HCT116 (cell line): ENCODE data around the gene ABCC1.

ENCODE experiments used
- ATF3 ChIP-seq: IDR thresholded peaks from 2 replicates; pipeline ENCODE4 v1.6.1; 2012
- EZH2 ChIP-seq: fragments of 200-600 bp; sonication (generic); IDR thresholded peaks from 2 replicates; pipeline ENCODE4 v1.6.1; 2017; ENCODE audit warnings: antibody characterized with exemption, mixed run types
- POLR2A ChIP-seq: IDR thresholded peaks from 2 replicates; pipeline ENCODE4 v1.7.0; 2011; ENCODE audit warnings: borderline replicate concordance; ENCODE audit not compliant: insufficient read depth, insufficient read length; ENCODE audit errors: extremely low read depth
- POLR2AphosphoS5 ChIP-seq: IDR thresholded peaks from 2 replicates; pipeline ENCODE4 v1.6.1; 2011; ENCODE audit warnings: mild to moderate bottlenecking, low read depth, low read length, moderate library complexity
- REST ChIP-seq: IDR thresholded peaks from 2 replicates; pipeline ENCODE4 v1.6.1; 2012; ENCODE audit warnings: low read depth
- SIN3A ChIP-seq: IDR thresholded peaks from 2 replicates; pipeline ENCODE4 v1.6.1; 2012; ENCODE audit warnings: low read depth
- YY1 ChIP-seq: IDR thresholded peaks from 2 replicates; pipeline ENCODE4 v1.6.1; 2011; ENCODE audit warnings: low read length, low read depth, moderate library complexity, mild to moderate bottlenecking; ENCODE audit not compliant: insufficient replicate concordance; ENCODE audit errors: extremely low read depth
- TF ChIP-seq, protein P1 (sequence below), 3 experiments: fragments of 200-600 bp in 1 of 3; sonication (generic) in 1 of 3; IDR thresholded peaks in 2 of 3; conservative IDR thresholded peaks in 1 of 3; 2 replicates each; pipeline ENCODE4 v1.5.1; 2012 to 2017; ENCODE audit warnings: low read depth in 2 of 3, low read length in 2 of 3, antibody characterized with exemption in 1 of 3, borderline replicate concordance in 1 of 3, control low read depth in 1 of 3, mild to moderate bottlenecking in 1 of 3, mixed read lengths in 1 of 3, mixed run types in 1 of 3, moderate library complexity in 1 of 3; ENCODE audit not compliant: insufficient read depth in 1 of 3

GRCh38 chr16:16183562-16183961 lies 234.1 kb downstream of the ABCC1 start:
- TF ChIP-seq YY1 = no peak
- no peak for TF ChIP-seq EZH2
- TF ChIP-seq, protein P1, sequence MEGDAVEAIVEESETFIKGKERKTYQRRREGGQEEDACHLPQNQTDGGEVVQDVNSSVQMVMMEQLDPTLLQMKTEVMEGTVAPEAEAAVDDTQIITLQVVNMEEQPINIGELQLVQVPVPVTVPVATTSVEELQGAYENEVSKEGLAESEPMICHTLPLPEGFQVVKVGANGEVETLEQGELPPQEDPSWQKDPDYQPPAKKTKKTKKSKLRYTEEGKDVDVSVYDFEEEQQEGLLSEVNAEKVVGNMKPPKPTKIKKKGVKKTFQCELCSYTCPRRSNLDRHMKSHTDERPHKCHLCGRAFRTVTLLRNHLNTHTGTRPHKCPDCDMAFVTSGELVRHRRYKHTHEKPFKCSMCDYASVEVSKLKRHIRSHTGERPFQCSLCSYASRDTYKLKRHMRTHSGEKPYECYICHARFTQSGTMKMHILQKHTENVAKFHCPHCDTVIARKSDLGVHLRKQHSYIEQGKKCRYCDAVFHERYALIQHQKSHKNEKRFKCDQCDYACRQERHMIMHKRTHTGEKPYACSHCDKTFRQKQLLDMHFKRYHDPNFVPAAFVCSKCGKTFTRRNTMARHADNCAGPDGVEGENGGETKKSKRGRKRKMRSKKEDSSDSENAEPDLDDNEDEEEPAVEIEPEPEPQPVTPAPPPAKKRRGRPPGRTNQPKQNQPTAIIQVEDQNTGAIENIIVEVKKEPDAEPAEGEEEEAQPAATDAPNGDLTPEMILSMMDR (IDR thresholded peaks at IDR 0.05 in 2 of 3, conservative IDR thresholded peaks at IDR 0.05 in 1 of 3; ENCODE audit: borderline replicate concordance in 1 of 3, insufficient read depth in 1 of 3, low read depth in 2 of 3, low read length in 2 of 3) = peak in 2 of 3 experiments; percentile 51 to 62; a peak in 4 of 6 replicates
- TF ChIP-seq ATF3 = no peak
- no peak for TF ChIP-seq REST
- no peak for TF ChIP-seq POLR2AphosphoS5
- no peak for TF ChIP-seq SIN3A
- TF ChIP-seq POLR2A = no peak
